A673 (cell line): ENCODE results near the gene GPD2. TPM values are rescaled to one million over a fixed set of nuclear protein-coding genes. Genes with fewer than 3 reads are reported as not detected.

Source experiments
- BruUV-seq: library from RNA; stranded (reverse); fragments of 400-500 nt; replicated peaks from 2 replicates; lab custom pipeline; 2021; lab: Mats Ljungman, UMichigan
- CTCF ChIA-PET: fragments of 300-600 bp; sonication (Branson Sonifier 250); formaldehyde crosslinking; loops from one replicate; lab custom pipeline; 2022; ENCODE audit warnings: antibody characterized with exemption; lab: Charles Lee
- POLR2A ChIA-PET: fragments of 300-600 bp; sonication (Branson Sonifier 250); formaldehyde crosslinking; loops from one replicate; lab custom pipeline; 2022; ENCODE audit warnings: antibody characterized with exemption; ENCODE audit not compliant: low non-redundant PET; lab: Charles Lee
- DNase-seq: peaks from one replicate; pipeline ENCODE4 v3.0.0-alpha.2; 2015; ENCODE audit warnings: low spot score
- H3K27ac ChIP-seq: fragments of 200-600 bp; sonication (generic); 2 replicates; pipeline ENCODE4 v1.5.1; 2016; ENCODE audit warnings: mixed run types, low read depth, mild to moderate bottlenecking, mixed read lengths, antibody characterized with exemption, low read length; ENCODE audit not compliant: poor library complexity, severe bottlenecking
- H3K27me3 ChIP-seq: fragments of 200-600 bp; sonication (generic); replicated peaks from 2 replicates; pipeline ENCODE4 v1.6.1; 2017; ENCODE audit warnings: mixed run types, low read depth, mild to moderate bottlenecking, mixed read lengths, antibody characterized with exemption, low read length; ENCODE audit not compliant: insufficient read depth, poor library complexity
- H3K36me3 ChIP-seq: fragments of 200-600 bp; sonication (generic); 2 replicates; pipeline ENCODE4 v1.6.1; 2016; ENCODE audit warnings: mixed run types, mild to moderate bottlenecking, mixed read lengths, antibody characterized with exemption, low read length; ENCODE audit not compliant: insufficient read depth, poor library complexity, severe bottlenecking
- H3K4me1 ChIP-seq: fragments of 200-600 bp; sonication (generic); 2 replicates; pipeline ENCODE4 v1.6.1; 2017; ENCODE audit warnings: mixed run types, mild to moderate bottlenecking, mixed read lengths, antibody characterized with exemption, low read length; ENCODE audit not compliant: insufficient read depth, poor library complexity, severe bottlenecking
- H3K4me3 ChIP-seq: fragments of 200-600 bp; sonication (generic); 2 replicates; pipeline ENCODE4 v1.5.1; 2016; ENCODE audit warnings: low read depth, mixed run types, mild to moderate bottlenecking, mixed read lengths, low read length; ENCODE audit not compliant: poor library complexity, severe bottlenecking
- H3K9me3 ChIP-seq: fragments of 200-600 bp; sonication (generic); 2 replicates; pipeline ENCODE4 v1.6.1; 2016; ENCODE audit warnings: mixed run types, low read depth, mild to moderate bottlenecking, mixed read lengths, antibody characterized with exemption, low read length; ENCODE audit not compliant: poor library complexity, severe bottlenecking
- EZH2 ChIP-seq: fragments of 200-600 bp; sonication (generic); IDR thresholded peaks from 2 replicates; pipeline ENCODE4 v1.6.1; 2017; ENCODE audit warnings: borderline replicate concordance, low read depth, mild to moderate bottlenecking, mixed read lengths, antibody characterized with exemption, low read length; ENCODE audit not compliant: poor library complexity, severe bottlenecking
- intact Hi-C: fragments of 100-400 bp; cut with micrococcal nuclease; formaldehyde crosslinking; loops from one replicate; pipeline ENCODE4 v1.10.0; 2022; ENCODE audit not compliant: unreplicated experiment
- total RNA-seq: library from RNA; stranded (reverse); gene quantifications from 2 replicates; pipeline ENCODE4 v1.2.3, GENCODE V29; 2021
- TF ChIP-seq, protein P1 (sequence below): fragments of 300-800, 200-600 bp; sonication (generic); conservative IDR thresholded peaks from 2 replicates; pipeline ENCODE4 v1.5.1; 2017; ENCODE audit warnings: low read depth, mild to moderate bottlenecking, antibody characterized with exemption, low read length, moderate library complexity, mixed read lengths

The GPD2 gene
- total RNA-seq, 1 experiment from 2014 or later, result 39.4 TPM

DNA sequence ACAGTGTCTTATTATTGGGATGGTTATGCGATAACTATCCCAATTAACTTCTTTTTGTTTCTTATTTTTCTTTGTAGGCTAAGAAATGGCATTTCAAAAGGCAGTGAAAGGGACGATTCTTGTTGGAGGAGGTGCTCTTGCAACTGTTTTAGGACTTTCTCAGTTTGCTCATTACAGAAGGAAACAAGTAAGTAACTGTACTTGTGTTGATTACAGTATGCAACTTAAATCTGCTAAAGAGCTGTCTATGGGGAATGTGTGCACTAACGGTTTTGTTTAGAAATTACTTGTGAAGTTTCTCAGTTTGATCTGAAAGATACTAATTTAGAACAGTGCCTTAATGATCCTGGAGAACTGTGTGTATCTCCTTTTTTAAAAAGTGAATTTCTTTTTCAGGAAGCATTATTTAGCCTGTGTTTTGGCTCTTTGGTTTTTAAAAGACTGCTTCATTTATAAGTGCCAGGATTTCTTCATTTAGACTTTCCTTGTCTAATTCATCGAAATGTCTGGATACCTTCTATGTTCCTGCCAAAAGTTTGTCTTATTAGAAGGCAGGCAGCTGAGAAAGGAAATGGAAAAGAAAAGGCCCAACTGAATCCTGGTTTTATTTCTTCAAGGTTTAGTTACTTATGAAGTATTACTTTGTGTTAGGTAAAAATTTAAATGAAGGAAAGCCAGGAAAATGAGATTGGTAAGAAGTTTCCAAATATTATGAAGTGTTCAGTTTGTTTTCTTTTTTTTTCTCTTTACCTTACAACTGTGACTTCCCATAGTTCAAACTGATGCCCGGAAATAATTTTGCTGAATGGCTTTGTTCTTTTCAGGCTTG, 40.1 kb downstream of the GPD2 start:
- Histone ChIP-seq H3K27me3 (no peaks in the 10 kb centered on the region), H3K9me3 (no peaks in the 10 kb centered on the region), H3K27ac (no peak overlapping the region), H3K4me1 (no peaks in the 10 kb centered on the region), H3K4me3 (no peak overlapping the region), H3K36me3 (no peaks in the 10 kb centered on the region)
- BruUV-seq, result no TSS peak
- no peak for DNase-seq
- intact Hi-C loops, result no loop called here
- POLR2A ChIA-PET, result no interaction called here
- CTCF ChIA-PET, result no interaction called here
- TF ChIP-seq, protein P1, sequence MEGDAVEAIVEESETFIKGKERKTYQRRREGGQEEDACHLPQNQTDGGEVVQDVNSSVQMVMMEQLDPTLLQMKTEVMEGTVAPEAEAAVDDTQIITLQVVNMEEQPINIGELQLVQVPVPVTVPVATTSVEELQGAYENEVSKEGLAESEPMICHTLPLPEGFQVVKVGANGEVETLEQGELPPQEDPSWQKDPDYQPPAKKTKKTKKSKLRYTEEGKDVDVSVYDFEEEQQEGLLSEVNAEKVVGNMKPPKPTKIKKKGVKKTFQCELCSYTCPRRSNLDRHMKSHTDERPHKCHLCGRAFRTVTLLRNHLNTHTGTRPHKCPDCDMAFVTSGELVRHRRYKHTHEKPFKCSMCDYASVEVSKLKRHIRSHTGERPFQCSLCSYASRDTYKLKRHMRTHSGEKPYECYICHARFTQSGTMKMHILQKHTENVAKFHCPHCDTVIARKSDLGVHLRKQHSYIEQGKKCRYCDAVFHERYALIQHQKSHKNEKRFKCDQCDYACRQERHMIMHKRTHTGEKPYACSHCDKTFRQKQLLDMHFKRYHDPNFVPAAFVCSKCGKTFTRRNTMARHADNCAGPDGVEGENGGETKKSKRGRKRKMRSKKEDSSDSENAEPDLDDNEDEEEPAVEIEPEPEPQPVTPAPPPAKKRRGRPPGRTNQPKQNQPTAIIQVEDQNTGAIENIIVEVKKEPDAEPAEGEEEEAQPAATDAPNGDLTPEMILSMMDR, result no peak
- TF ChIP-seq EZH2, result no peak

DNA sequence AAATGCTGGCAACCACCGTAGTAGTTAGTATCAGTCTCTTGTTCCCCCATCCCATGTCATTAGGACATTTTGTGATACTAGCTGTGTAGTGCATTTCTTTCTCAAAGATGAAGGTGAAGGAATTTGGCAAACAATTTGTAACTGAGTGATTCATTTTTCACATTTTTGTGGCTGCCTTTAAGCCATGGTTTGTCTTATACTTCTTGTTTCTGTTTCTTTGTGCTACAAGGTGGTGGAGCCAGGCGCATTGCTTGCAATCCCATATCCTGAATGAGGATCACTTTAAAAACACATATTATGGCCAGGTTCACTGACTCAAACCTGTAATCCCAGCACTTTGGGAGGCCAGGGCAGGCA, 40.6 kb downstream of the GPD2 start:
- H3K9me3 ChIP-seq, result no peaks in the 10 kb centered on the region
- no TSS peak for BruUV-seq
- CTCF ChIA-PET, result no interaction called here
- POLR2A ChIA-PET, result no interaction called here
- no peaks in the 10 kb centered on the region for H3K4me1 ChIP-seq
- H3K27ac ChIP-seq, result no peak overlapping the region
- no peak for DNase-seq
- H3K36me3 ChIP-seq, result no peaks in the 10 kb centered on the region
- H3K4me3 ChIP-seq, result no peak overlapping the region
- intact Hi-C loops, result no loop called here
- TF ChIP-seq, protein P1, result no peak
- no peak for TF ChIP-seq EZH2
- no peaks in the 10 kb centered on the region for H3K27me3 ChIP-seq

- Histone ChIP-seq H3K4me3 (no peak overlapping the region), H3K27ac (no peak overlapping the region), H3K9me3 (no peaks in the 10 kb centered on the region), H3K36me3 (no peaks in the 10 kb centered on the region), H3K4me1 (no peaks in the 10 kb centered on the region), H3K27me3 (no peaks in the 10 kb centered on the region)
- DNase-seq, result no peak
- intact Hi-C loops, result no loop called here
- ChIA-PET CTCF (no interaction called here), POLR2A (no interaction called here)
- TF ChIP-seq, protein P1, result no peak
- TF ChIP-seq EZH2, result no peak
- BruUV-seq, result no TSS peak
Measured at GRCh38 chr2:156480376-156480775, 44.2 kb downstream of the GPD2 start.
